ENCODE results near the gene PCSK4.

GRCh38 chr19:1527650-1528309 lies 37.6 kb upstream of the PCSK4 start:
- TF ChIP-seq CTCF (IDR thresholded peaks at IDR 0.05): no peak
- TF ChIP-seq HMGXB4 (CRISPR knock-in tag; IDR thresholded peaks at IDR 0.05; ENCODE audit: borderline replicate concordance): no peak

All from A549 (cell line).